ENCODE measurements around the gene SNX8. TPM values are rescaled to one million over a fixed set of nuclear protein-coding genes. Genes with fewer than 3 reads are reported as not detected.

SNX8 gene
- total and polyA plus RNA-seq, 2 experiments from 2014 or later, result 13.1 to 44.4 TPM

GRCh38 chr7:2217206-2217605 is 97.0 kb downstream of the SNX8 start:
- no peak overlapping the region for H2AFZ ChIP-seq
- no peaks in the 10 kb centered on the region for H3K79me2 ChIP-seq (ENCODE audit: insufficient read depth)
- WGBS, 2 experiments (ENCODE audit: low coverage in 1 of 2, low lambda C conversion rate in 2 of 2, missing lambda C conversion rate in 2 of 2), result 76 to 91% methylated on average over 9 to 10 of the region's 10 CpGs
- H3K36me3 ChIP-seq (ENCODE audit: low read depth), result no peaks in the 10 kb centered on the region; the same call in 1 of the 2 replicates
- H3K9me2 ChIP-seq (ENCODE audit: insufficient read depth), result no peaks in the 10 kb centered on the region
- H3F3A ChIP-seq (ENCODE audit: insufficient read depth), result no peaks in the 10 kb centered on the region
- H3K9ac ChIP-seq, result no peak overlapping the region
- in situ Hi-C loops (cut with MboI), result loop anchor here (10.0 kb wide), 1 partner anchor 632 kb away; no protein-coding TSS in a partner anchor
- no peak for DNase-seq
- no peak overlapping the region for H3K4me3 ChIP-seq
- H3K27ac ChIP-seq, result no peak overlapping the region
- no peaks in the 10 kb centered on the region for H3K4me1 ChIP-seq (ENCODE audit: insufficient read depth)
- no peak overlapping the region for H3K4me2 ChIP-seq (ENCODE audit: unreplicated experiment)
- H4K20me1 ChIP-seq (ENCODE audit: insufficient read depth), result no peaks in the 10 kb centered on the region
- H3K27me3 ChIP-seq (replicated peaks; ENCODE audit: insufficient read depth), result no peaks in the 10 kb centered on the region
- H3K9me3 ChIP-seq (ENCODE audit: low read depth), result no peaks in the 10 kb centered on the region
- no peak for TF ChIP-seq EZH2 (IDR thresholded peaks at IDR 0.05; ENCODE audit: insufficient read depth, poor library complexity, severe bottlenecking)
- no peak for TF ChIP-seq EZH2phosphoT487 (IDR thresholded peaks at IDR 0.05; ENCODE audit: insufficient read depth, low read depth)

- no peaks in the 10 kb centered on the region; the same call in 1 of the 2 replicates for H3K36me3 ChIP-seq (ENCODE audit: low read depth)
- H3F3A ChIP-seq (ENCODE audit: insufficient read depth), result no peaks in the 10 kb centered on the region
- H3K4me3 ChIP-seq, result no peak overlapping the region
- no peaks in the 10 kb centered on the region for H3K4me1 ChIP-seq (ENCODE audit: insufficient read depth)
- H4K20me1 ChIP-seq (ENCODE audit: insufficient read depth), result no peaks in the 10 kb centered on the region
- no peaks in the 10 kb centered on the region for H3K9me3 ChIP-seq (ENCODE audit: low read depth)
- in situ Hi-C loops (cut with MboI), result loop anchor here (10.0 kb wide), 1 partner anchor 631 kb away; no protein-coding TSS in a partner anchor
- DNase-seq, result no peak
- no peaks in the 10 kb centered on the region for H3K9me2 ChIP-seq (ENCODE audit: insufficient read depth)
- no peaks in the 10 kb centered on the region for H3K79me2 ChIP-seq (ENCODE audit: insufficient read depth)
- H2AFZ ChIP-seq, result no peak overlapping the region
- H3K27ac ChIP-seq, result no peak overlapping the region
- no peaks in the 10 kb centered on the region for H3K27me3 ChIP-seq (replicated peaks; ENCODE audit: insufficient read depth)
- H3K4me2 ChIP-seq (ENCODE audit: unreplicated experiment), result no peak overlapping the region
- no peak overlapping the region for H3K9ac ChIP-seq
- no peak for TF ChIP-seq EZH2phosphoT487 (IDR thresholded peaks at IDR 0.05; ENCODE audit: insufficient read depth, low read depth)
- no peak for TF ChIP-seq EZH2 (IDR thresholded peaks at IDR 0.05; ENCODE audit: insufficient read depth, poor library complexity, severe bottlenecking)
- 85 to 89% methylated on average over 17 of the region's 17 CpGs for WGBS, 2 experiments (ENCODE audit: low coverage in 1 of 2, low lambda C conversion rate in 2 of 2, missing lambda C conversion rate in 2 of 2)
Measured at GRCh38 chr7:2215851-2216250, 98.4 kb downstream of the SNX8 start.

GRCh38 chr7:2214636-2215035 is 99.6 kb downstream of the SNX8 start:
- peak; percentile 11 for DNase-seq
- Histone ChIP-seq H3K4me1 (ENCODE audit: insufficient read depth) (no peaks in the 10 kb centered on the region), H3K36me3 (ENCODE audit: low read depth) (no peaks in the 10 kb centered on the region; the same call in 1 of the 2 replicates), H3K9me2 (ENCODE audit: insufficient read depth) (no peaks in the 10 kb centered on the region), H3K9me3 (ENCODE audit: low read depth) (no peaks in the 10 kb centered on the region), H2AFZ (no peak overlapping the region), H3K27me3 (replicated peaks; ENCODE audit: insufficient read depth) (no peaks in the 10 kb centered on the region), H3K4me3 (no peak overlapping the region), H3F3A (ENCODE audit: insufficient read depth) (no peaks in the 10 kb centered on the region), H3K79me2 (ENCODE audit: insufficient read depth) (no peaks in the 10 kb centered on the region), H3K4me2 (ENCODE audit: unreplicated experiment) (no peak overlapping the region), H3K9ac (no peak overlapping the region), H3K27ac (no peak overlapping the region), H4K20me1 (ENCODE audit: insufficient read depth) (no peaks in the 10 kb centered on the region)
- 89 to 93% methylated on average over 9 of the region's 9 CpGs for WGBS, 2 experiments (ENCODE audit: low coverage in 1 of 2, low lambda C conversion rate in 2 of 2, missing lambda C conversion rate in 2 of 2)
- in situ Hi-C loops (cut with MboI), result loop anchor here (10.0 kb wide), 1 partner anchor 630 kb away; no protein-coding TSS in a partner anchor
- no peak for TF ChIP-seq EZH2 (IDR thresholded peaks at IDR 0.05; ENCODE audit: insufficient read depth, poor library complexity, severe bottlenecking)
- TF ChIP-seq EZH2phosphoT487 (IDR thresholded peaks at IDR 0.05; ENCODE audit: insufficient read depth, low read depth), result no peak

GRCh38 chr7:2213551-2214215 is 100.6 kb downstream of the SNX8 start:
- H3K27me3 ChIP-seq (replicated peaks; ENCODE audit: insufficient read depth), result no peaks in the 10 kb centered on the region
- no peaks in the 10 kb centered on the region for H3K9me2 ChIP-seq (ENCODE audit: insufficient read depth)
- H3K4me2 ChIP-seq (ENCODE audit: unreplicated experiment), result no peak overlapping the region
- H4K20me1 ChIP-seq (ENCODE audit: insufficient read depth), result no peaks in the 10 kb centered on the region
- WGBS, 2 experiments (ENCODE audit: low coverage in 1 of 2, low lambda C conversion rate in 2 of 2, missing lambda C conversion rate in 2 of 2), result 84 to 88% methylated on average over 15 of the region's 15 CpGs
- no peak overlapping the region for H2AFZ ChIP-seq
- no peaks in the 10 kb centered on the region for H3F3A ChIP-seq (ENCODE audit: insufficient read depth)
- in situ Hi-C loops (cut with MboI), result loop anchor here (10.0 kb wide), 1 partner anchor 629 kb away; no protein-coding TSS in a partner anchor
- H3K9ac ChIP-seq, result no peak overlapping the region
- no peaks in the 10 kb centered on the region; the same call in 1 of the 2 replicates for H3K36me3 ChIP-seq (ENCODE audit: low read depth)
- no peak for TF ChIP-seq EZH2 (IDR thresholded peaks at IDR 0.05; ENCODE audit: insufficient read depth, poor library complexity, severe bottlenecking)
- no peak for TF ChIP-seq EZH2phosphoT487 (IDR thresholded peaks at IDR 0.05; ENCODE audit: insufficient read depth, low read depth)
- no peak for DNase-seq
- no peak overlapping the region for H3K27ac ChIP-seq
- H3K9me3 ChIP-seq (ENCODE audit: low read depth), result no peaks in the 10 kb centered on the region
- no peak overlapping the region for H3K4me3 ChIP-seq
- no peaks in the 10 kb centered on the region for H3K79me2 ChIP-seq (ENCODE audit: insufficient read depth)
- H3K4me1 ChIP-seq (ENCODE audit: insufficient read depth), result no peaks in the 10 kb centered on the region
